Thyroid gland (tissue), 4 donors: ENCODE measurements around the gene MAK.

Experiments used
- POLR2A ChIP-seq, 2 donors: fragments of 450-650 bp; IDR thresholded peaks; one replicate each; pipeline ENCODE4 v1.6.1; 2017; ENCODE audit warnings: antibody characterized with exemption in 2 of 2, mild to moderate bottlenecking in 2 of 2, moderate library complexity in 1 of 2
- TF ChIP-seq, protein P1 (sequence below), 6 experiments: fragments of 200-600 bp in 3 of 6; fragments of 450-650 bp in 3 of 6; sonication (generic) in 3 of 6; IDR thresholded peaks; one replicate each; pipeline ENCODE4 v1.5.1; 2016 to 2019; ENCODE audit warnings: antibody characterized with exemption in 6 of 6, mild to moderate bottlenecking in 2 of 6, inconsistent platforms in 1 of 6, moderate library complexity in 1 of 6

DNA sequence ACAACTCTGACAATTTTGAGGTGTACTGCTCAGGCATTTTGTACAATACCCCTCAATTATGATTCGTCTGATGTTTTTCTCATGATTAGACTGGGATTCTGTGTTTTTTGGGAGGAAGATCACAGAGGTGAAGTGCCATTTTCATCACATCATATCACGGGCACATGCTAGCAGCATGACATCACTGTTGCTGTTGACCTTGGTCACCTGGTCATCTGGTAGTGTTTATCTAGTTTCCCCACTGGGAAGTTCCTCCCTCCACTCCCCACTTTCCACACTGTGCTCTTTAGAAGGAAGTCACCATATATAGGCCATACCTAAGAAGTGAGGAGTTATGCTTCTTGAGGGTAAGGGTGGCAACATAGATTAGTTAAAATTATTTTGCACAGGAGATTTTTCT lies 22.7 kb upstream of the MAK start:
- TF ChIP-seq, protein P1, sequence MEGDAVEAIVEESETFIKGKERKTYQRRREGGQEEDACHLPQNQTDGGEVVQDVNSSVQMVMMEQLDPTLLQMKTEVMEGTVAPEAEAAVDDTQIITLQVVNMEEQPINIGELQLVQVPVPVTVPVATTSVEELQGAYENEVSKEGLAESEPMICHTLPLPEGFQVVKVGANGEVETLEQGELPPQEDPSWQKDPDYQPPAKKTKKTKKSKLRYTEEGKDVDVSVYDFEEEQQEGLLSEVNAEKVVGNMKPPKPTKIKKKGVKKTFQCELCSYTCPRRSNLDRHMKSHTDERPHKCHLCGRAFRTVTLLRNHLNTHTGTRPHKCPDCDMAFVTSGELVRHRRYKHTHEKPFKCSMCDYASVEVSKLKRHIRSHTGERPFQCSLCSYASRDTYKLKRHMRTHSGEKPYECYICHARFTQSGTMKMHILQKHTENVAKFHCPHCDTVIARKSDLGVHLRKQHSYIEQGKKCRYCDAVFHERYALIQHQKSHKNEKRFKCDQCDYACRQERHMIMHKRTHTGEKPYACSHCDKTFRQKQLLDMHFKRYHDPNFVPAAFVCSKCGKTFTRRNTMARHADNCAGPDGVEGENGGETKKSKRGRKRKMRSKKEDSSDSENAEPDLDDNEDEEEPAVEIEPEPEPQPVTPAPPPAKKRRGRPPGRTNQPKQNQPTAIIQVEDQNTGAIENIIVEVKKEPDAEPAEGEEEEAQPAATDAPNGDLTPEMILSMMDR (IDR thresholded peaks at IDR 0.05), result no peak
- TF ChIP-seq POLR2A (IDR thresholded peaks at IDR 0.05), result no peak
